GDM1 (cell line): ENCODE data around the gene MTOR.

ENCODE experiments used
- DNase-seq: peaks from one replicate; lab custom pipeline; 2025; lab: John Stamatoyannopoulos, UW

MTOR gene

DNA sequence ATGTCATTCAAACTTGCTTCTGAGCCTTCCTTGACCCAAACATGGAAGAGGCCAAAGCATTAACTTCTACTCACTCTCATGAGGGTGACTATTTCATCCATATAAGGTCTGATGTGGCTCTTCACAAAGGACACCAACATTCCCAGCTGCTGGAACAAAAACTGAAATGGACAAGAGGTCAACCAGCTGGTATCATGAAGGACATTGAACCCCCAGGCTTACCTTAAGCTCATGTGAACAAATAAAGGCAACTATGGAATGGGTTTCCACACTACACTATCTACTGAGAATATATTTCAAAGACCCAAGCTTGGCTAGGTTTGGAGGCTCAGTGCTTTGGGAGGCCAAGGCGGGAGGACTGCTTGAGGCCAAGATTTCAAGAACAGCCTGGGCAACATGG lies 46.3 kb downstream of the MTOR start:
- no peak for DNase-seq

DNA sequence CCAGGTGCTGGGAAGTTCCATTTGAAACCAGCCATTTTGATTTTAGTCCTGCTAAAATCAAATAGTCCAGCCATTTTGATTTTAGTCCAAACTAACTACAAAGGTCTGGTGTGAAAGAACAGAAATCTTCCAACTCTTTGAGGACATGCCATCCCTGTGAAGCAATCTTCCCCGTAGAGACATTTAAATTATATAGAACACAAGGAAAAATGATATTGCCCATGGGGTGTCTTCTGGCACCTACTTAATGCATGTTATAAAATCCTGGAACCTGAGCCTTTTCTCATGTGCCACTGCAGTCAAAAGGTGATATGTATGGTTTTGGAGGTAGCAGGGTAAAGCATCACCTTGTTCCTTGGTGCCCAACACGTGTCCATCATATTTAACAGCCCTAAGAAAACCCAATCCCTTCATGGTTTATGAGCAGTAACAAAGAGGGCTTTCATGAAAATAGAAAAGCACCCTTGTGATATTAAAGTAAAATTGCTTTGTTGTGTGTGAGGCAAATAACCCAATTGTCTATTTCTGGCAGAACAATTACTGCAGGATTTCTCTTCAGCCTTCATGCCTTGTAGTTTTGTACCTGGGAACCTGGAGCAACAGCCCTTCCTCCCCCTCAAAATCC lies 46.9 kb downstream of the MTOR start:
- no peak for DNase-seq

DNA sequence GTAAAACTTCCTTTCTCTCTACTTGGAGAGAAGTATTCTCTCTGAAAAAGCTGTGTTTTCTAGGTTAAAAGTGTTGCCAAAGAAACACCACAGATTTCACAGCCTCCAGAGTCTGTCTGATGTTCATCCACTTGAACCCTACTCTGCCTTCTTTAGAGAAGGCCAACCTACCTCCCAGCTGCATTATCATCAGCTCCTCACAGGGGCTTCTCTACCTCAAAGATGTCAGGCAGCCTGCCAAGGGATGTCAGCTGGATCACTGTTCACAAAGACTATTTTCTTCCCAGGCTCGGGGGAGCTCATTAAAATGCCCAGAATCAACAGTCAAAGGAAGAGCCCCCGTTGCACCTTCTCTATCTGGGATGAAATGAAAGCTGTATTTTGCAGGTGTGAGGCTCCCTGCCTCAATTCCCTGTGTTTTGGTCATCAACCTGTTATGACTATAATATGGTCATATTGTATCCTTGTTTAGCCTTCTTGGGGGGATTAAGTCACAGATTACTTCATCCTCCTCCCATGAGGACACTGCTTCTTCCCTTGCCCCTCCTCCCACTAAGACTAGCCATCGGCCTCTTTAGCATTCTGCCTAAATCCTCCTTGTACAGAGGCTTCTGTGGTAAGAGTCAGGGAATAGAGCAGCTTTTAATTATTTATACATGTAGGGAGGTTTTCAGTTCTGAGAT lies 47.5 kb downstream of the MTOR start:
- no peak for DNase-seq

DNA sequence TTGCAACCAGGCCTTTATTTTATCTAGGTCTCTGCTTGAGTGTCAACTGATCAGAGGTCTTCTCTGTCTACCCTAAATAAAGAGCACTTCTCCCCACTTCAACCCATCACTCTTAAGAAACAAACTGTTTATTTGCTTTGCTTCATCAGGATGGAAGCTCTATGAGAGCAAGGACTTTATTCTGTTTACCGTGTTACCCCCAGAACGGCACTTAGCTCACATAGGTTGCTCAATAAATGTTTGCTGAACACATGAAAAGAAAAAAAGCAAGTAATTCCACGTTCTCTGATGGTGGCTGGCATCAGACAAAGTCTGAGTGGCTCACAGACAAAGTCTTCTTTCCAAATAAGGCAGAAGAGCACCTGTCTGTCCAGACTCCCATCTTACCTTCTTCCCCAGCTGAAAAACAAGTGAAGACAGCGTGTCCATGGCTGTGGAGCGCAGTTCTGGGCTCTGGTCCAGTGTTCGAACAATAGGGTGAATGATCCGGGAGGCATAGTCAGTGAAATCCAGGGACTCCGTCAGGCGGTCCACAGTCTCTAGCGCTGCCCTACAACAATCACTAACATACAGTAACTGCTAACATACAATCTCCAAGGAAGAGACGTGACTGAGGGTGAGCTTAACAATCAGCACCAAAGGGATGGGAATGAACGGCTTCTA lies 50.3 kb downstream of the MTOR start:
- no peak for DNase-seq

DNA sequence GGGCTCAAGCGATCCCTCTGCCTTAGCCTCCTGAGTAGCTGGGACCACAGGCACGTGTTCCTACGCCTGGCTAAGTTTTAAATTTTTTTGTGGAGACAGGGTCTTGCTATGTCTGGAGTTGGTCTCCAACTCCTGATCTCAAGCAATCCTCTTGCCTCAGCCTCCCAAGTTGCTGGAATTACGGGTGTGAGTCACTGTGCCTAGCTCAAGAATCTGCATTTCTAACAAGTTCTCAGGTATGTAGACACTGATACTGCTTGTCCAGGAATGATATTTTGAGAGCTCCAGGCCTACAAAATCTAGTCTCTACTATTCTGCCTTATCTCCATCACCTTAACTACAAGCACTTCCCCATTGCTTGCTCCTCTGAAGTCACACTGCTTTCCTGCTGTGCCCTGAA lies 50.9 kb downstream of the MTOR start:
- no peak for DNase-seq

DNA sequence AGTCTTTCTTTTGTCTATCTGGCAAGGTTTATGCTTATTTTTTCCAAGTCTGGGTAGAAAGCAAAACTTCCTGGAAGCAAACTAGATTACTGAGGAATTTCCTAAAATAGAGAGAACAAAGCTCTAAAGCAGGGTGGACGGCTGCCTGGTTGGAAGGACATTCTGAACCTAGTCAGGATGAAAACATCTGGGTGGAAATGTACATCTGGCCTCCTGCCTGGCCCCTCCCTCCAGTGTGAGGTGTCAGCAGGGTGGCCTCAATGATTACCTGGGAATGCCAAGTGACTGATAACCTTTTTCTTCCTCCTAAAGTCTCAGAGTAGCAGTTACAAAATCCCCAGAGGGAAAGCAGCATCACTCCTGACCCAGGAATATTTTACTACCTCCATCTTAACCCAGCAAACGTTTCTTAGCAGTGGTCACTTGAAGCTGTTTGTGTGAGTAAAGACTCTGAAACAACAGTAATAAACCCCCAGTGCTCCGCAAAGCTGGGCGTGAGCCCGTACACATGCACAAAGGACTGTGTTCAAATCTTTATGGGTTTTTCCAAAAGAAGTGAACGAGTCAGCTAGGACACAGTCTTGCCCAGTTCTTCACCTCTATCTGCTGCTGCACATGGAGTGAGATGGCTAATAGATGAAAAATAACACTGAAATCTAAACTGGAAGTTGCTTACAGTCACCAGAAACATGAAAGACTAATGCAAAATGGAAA lies 54.3 kb downstream of the MTOR start:
- no peak for DNase-seq

DNA sequence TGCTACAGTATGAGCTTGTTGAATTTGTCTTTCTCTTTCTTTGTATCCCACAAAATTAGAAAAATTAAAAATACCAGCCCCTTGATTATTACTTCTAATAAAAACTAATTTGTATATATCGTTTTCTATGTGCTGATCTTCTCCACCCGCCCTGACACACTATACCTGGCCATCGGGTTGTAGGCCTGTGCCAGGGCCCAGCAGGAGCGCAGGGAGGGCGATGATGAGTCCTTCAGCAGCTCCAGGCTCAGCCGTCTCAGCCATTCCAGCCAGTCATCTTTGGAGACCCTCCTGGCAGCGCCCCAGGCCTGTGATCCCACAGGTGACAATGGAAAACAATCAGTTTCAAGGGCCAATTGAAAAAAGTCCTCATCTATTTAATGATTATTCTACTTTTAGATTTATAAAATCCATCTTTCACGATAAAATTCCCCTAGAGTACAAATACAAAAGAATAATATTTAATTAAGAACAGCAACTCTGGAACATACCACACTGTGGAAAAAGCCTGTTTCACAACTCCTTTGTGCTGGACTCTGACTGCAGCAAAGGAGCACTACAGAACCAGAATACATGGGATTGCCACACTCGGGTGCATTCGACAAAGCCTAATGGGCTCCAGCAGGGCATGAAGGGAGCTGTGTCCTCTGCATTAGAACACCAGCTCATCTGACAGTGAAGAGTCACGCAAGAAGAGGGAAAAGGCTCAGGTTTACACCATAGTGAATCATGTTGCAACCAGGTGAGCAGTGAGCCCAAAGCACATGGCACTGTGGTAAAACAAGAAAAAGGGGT lies 57.8 kb downstream of the MTOR start:
- no peak for DNase-seq

DNA sequence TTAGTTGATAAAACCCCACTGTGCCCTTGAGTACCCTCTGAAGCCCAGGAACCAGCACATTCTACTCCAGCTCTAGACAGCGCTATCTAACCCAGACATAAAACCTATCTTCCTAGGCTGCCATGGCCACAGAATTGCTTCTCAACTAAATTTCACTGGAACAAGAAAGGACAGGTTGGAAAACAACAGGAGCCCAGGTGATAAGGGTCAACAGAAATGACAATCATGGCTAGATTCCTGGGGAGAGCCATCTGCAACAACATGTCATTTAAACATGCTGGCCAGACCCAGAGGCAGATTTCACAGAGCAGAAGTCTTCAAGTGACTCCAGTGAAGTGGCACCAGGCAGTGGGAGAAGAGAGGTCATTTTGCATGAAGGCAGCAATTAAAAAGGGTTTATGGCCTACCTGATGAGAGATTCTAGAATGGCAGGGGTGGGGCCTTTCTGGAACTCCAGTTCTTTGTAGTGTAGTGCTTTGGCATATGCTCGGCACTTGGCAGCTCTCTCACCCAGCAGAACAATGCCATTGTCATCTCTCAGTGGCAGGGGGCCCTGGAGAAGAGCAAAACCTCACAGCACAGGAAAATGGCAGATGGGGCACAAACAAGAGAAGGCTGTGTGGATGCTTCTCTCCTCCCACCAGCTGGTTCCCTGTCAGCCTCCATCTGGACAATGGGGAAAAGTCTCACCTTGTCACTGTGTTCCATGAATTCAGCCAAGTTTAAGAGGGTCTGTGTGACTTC lies 63.3 kb downstream of the MTOR start:
- no peak for DNase-seq

DNA sequence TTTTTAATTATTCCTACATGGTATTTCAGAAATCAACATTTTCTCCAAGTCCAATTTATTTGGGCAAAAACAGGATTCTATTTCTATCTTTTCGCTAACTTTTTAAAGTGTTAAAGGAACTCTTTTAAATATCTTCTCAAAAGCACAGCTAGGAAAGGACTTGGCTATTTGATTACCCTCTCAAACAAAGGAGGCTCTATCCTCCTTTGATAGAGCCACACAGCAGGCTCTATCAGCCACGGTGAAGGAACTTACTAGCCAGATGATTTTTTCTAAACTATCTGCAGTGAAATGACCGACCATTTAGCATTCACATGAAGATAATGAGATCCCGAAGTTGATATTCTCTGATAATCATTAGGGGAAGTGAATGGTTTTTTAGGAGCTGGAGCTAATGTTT lies 64.1 kb downstream of the MTOR start:
- no peak for DNase-seq

DNA sequence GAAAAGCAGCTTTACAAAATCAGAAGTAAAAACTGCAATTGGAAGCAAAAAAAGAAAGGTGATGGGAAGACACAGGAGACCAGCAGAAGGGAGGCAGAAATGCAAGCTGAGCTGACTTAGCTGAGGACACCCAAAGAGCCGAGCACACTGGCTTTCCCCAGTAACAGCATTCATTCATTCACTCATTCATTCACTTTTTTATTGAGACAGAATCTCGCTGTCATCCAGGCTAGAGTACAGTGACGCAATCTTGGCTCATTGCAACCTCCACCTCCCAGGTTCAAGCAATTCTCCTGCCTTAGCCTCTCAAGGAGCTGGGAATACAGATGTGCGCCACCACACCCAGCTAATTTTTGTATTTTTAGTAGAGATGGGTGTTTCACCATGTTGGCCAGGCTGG lies 65.0 kb downstream of the MTOR start:
- DNase-seq = no peak

DNA sequence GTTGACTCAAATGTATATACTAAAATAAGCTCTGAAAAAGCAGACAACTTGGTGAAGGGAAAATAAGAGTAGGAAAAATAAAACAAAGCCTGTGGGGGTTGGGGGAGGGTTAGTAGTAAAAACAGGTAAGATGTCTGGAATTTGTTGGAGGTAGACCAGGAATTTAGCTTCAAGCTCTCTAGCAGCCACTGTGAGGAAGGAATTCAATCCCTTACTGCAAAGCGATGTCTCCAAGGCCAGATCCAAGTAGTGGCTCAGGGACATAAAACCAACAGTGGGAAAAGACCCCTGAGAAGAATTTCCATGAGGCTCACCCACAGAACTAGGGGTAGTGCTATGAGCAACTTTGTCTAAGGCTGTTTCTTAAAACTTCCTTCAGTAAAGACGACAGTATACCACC lies 65.4 kb downstream of the MTOR start:
- DNase-seq = no peak

DNA sequence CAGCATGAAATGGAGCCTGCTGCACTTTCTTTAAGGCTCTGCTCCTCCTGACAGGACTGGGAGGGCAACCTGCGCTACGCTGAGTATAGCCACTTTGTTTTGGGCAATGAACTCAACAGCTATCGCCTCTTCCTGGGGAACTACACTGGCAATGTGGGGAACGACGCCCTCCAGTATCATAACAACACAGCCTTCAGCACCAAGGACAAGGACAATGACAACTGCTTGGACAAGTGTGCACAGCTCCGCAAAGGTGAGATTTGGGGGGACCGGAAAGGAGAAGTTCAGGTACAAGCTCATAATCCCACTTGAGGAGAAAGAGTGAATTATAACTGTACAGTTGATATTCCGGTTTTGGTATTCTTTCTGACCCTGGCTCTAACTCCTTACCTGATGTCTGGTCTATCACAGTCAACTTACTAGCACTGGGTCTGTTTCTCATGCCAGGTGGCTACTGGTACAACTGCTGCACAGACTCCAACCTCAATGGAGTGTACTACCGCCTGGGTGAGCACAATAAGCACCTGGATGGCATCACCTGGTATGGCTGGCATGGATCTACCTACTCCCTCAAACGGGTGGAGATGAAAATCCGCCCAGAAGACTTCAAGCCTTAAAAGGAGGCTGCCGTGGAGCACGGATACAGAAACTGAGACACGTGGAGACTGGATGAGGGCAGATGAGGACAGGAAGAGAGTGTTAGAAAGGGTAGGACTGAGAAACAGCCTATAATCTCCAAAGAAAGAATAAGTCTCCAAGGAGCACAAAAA lies 67.8 kb downstream of the MTOR start:
- no peak for DNase-seq

DNA sequence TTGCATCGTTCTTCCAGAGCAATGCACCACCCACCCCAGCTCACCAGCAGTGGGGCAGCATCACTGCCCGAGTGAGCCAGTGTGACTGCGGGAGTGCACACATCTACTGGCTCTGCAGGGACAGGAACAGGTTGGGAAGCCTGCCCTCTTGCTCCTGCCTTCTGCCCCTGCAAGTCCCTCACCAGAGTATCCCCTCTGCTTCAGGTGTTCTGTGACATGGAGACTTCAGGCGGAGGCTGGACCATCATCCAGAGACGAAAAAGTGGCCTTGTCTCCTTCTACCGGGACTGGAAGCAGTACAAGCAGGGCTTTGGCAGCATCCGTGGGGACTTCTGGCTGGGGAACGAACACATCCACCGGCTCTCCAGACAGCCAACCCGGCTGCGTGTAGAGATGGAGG lies 69.0 kb downstream of the MTOR start:
- DNase-seq = no peak

DNA sequence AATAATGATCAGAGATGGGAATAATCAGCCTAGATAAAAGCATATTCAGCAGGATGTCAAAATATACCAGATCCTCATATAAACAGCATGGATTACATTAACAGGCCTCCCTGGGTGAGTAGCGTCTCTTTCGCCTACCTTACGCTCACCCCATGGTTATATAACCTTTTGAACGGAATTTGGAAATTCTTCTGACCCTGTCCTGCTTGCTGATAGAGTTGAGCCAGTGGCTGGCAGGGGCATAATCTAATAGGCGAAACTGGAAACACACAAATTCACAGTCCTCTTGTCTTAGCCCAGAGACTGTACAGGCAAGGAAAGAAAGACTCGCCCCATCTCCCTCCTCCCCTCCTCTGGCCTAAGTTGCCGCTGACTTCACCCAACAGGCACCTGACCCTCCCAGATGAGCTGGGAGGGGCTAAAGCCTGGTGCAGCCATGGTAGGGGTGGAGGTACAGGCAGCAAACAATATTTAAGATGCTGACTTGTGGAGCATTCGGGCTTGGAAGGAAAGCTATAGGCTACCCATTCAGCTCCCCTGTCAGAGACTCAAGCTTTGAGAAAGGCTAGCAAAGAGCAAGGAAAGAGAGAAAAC lies 73.4 kb downstream of the MTOR start, which contains the start of gene ANGPTL7:
Gene ANGPTL7, plus strand, starts transcription at position 498 of the 594 bp plus-strand sequence. CDS start 225 bp downstream, outside the sequence.
- no peak for DNase-seq

DNA sequence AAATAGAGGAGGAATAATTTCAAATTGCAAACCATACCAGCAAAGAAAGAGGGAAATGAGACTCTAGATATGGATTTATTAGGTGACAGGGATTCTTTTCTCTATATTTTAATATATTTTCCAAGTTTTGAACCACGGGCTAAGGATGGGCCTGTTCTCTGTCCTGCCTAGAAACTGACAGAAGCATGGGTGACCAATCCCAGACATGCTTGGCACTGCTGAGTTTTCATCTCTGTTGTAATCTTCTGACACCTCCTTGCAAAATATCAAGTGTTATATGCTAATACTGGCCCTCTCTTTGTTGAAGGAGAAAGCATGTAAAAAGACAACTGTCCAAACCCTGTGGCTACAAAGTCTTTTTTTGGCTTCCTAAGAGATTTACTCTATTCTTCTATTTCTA lies 74.0 kb downstream of the MTOR start:
- no peak for DNase-seq

DNA sequence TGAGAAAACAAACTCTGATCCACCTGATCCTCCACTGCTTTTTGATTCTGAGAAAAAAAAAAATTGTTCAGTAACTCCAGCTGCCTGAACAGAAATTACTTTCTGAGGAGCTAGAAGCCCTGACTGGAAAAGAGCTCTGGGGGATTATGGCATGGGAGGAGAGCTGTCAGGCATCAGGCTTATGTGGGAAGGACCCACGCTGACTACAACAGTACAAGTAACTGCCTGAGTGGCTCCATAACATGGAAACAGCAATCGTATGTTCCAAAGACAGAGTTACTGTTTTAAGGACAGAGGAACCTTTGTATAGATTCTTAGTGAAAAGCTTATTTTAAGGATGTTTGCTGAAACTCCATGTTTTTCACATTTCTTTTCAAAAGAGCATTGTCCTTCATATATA lies 74.4 kb downstream of the MTOR start:
- no peak for DNase-seq

DNA sequence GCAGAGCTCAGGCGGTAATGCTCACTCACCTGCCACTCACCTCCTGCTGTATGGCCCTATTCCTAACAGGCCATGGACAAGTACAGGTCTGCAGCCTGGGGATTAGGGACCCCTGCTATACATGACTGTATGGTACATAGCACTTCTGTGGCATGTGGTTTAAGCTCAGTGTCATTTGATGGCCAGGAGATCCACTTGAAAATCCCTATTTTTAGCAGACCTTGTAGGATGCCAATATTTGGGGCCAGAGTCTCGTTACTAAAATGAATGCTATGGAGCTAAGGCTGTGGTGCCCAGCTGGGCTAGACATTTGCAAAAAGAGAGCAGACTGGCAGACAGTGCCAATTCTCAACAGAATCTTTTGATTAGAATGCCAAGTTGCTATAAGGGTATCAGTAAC lies 74.9 kb downstream of the MTOR start:
- no peak for DNase-seq

DNA sequence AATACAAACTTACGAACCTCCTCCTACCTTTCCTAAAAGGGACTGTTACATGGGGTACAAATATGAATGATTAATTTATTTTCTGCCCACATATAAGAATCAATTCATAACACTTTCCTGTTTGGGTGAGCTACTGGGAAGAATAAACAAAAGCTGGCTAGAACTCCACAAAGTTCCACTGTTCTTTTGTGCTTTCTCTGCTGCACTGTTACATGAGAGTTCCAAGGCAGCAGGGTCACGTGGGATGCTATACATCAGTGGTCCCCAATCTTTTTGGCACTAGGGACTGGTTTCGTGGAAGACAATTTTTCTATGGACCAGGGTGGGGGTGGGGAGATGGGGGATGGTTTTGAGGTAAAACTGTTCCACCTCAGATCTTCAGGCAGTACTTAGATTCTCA lies 75.4 kb downstream of the MTOR start:
- no peak for DNase-seq

DNA sequence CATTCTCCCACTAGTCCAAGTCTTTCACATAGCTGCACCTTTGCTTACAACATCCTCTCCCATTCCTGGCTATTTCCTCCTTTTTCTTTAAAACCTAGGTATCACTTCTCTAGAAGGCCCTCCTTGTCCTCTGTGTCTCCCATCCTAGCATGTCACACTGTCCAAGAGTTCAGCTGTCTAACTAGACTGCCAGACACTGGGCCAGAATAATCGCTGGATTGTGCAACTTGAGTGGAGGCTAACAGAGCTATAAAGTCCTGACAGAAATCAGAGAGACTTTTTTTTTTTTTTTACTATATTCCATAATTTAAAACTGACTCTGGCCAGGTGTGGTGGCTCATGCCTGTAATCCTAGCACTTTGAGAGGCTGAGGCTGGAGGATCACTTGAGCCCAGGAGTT lies 77.4 kb downstream of the MTOR start:
- DNase-seq = no peak

DNA sequence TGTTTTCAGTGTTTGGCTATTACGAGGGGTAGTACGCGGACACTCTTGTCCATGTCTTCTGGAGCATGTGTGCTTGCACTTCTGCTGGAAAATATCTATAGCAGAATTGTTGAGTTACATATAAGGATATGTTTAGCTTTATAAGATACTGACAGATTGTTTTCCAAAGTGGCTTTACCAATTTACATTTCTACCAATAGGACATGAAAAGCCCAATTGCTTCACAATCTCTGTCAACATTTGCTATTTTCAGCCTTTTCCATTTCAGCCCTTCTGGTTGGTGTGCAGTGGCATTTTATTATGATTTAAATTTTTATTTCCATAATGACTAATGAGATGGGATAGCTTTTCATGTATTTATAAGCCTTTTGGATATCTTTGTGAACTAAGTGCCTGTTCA lies 79.5 kb downstream of the MTOR start:
- DNase-seq = no peak
